Measurements from ENCODE around the gene TPH1.

TPH1 gene

GRCh38 chr11:18046116-18046777 is at the start of gene TPH1:
Gene TPH1, minus strand, starts transcription at chr11:18046269. Its CDS starts 5,507 bp downstream, at chr11:18040762.
- no peak for DNase-seq (ENCODE audit: low read depth)

- DNase-seq (ENCODE audit: low read depth): no peak
Observed at GRCh38 chr11:18093959-18094358, 47.9 kb upstream of the TPH1 start.

- DNase-seq (ENCODE audit: low read depth): no peak
Observed at GRCh38 chr11:18091731-18092130, 45.7 kb upstream of the TPH1 start.

- DNase-seq (ENCODE audit: low read depth): no peak
Observed at GRCh38 chr11:18088966-18089365, 42.9 kb upstream of the TPH1 start.

GRCh38 chr11:18088366-18088765 is 42.3 kb upstream of the TPH1 start:
- no peak for DNase-seq (ENCODE audit: low read depth)

GRCh38 chr11:18081551-18081950 is 35.5 kb upstream of the TPH1 start:
- no peak for DNase-seq (ENCODE audit: low read depth)

GRCh38 chr11:18080451-18080850 is 34.4 kb upstream of the TPH1 start:
- DNase-seq (ENCODE audit: low read depth): no peak

GRCh38 chr11:18078909-18079308 is 32.8 kb upstream of the TPH1 start:
- DNase-seq (ENCODE audit: low read depth): no peak

- DNase-seq (ENCODE audit: low read depth): no peak
Observed at GRCh38 chr11:18075444-18075843, 29.4 kb upstream of the TPH1 start.

GRCh38 chr11:18071098-18071705 is 25.1 kb upstream of the TPH1 start:
- DNase-seq (ENCODE audit: low read depth): no peak

GRCh38 chr11:18067372-18067771 is 21.3 kb upstream of the TPH1 start:
- no peak for DNase-seq (ENCODE audit: low read depth)

GRCh38 chr11:18066626-18067025 is 20.6 kb upstream of the TPH1 start:
- peak; percentile 10 for DNase-seq (ENCODE audit: low read depth)

- DNase-seq (ENCODE audit: low read depth): no peak
Observed at GRCh38 chr11:18065572-18065971, 19.5 kb upstream of the TPH1 start.

- no peak for DNase-seq (ENCODE audit: low read depth)
Observed at GRCh38 chr11:18064450-18065054, 18.5 kb upstream of the TPH1 start.

GRCh38 chr11:18063862-18064434 is 17.9 kb upstream of the TPH1 start:
- no peak for DNase-seq (ENCODE audit: low read depth)

- no peak for DNase-seq (ENCODE audit: low read depth)
Observed at GRCh38 chr11:18063125-18063524, 17.1 kb upstream of the TPH1 start.

GRCh38 chr11:18061351-18061750 is 15.3 kb upstream of the TPH1 start:
- no peak for DNase-seq (ENCODE audit: low read depth)

- no peak for DNase-seq (ENCODE audit: low read depth)
Observed at GRCh38 chr11:18056561-18057181, 10.6 kb upstream of the TPH1 start.

- DNase-seq (ENCODE audit: low read depth): no peak
Observed at GRCh38 chr11:18054511-18055103, 8.5 kb upstream of the TPH1 start.

- no peak for DNase-seq (ENCODE audit: low read depth)
Observed at GRCh38 chr11:18050848-18051247, 4.8 kb upstream of the TPH1 start.

- no peak for DNase-seq (ENCODE audit: low read depth)
Observed at GRCh38 chr11:18036456-18036855, 9.6 kb downstream of the TPH1 start.

- no peak for DNase-seq (ENCODE audit: low read depth)
Observed at GRCh38 chr11:18027475-18027874, 18.6 kb downstream of the TPH1 start.
